Stimulated activated naive CD4-positive, alpha-beta T cell treated with Interleukin-2 at 50 U/mL for 16 hours (primary cell): ENCODE data around the gene GTF2A1L.
"Not testable (repeated sequence)": the region's sequence is repeated elsewhere in the genome, so short reads cannot be mapped to it uniquely, and the experiment has no call there.

ENCODE experiments used
- DNase-seq: peaks from one replicate; lab custom pipeline; 2025; lab: John Stamatoyannopoulos, UW

GTF2A1L gene

GRCh38 chr2:48617618-48618017 lies at the start of gene GTF2A1L:
Gene GTF2A1L, plus strand, starts transcription at chr2:48617856. Its CDS starts 19 bp downstream, at chr2:48617875.
- DNase-seq, result no peak

- no peak for DNase-seq
These were observed 49.1 kb upstream of the GTF2A1L start for GRCh38 chr2:48568547-48568946.

- no peak for DNase-seq
These were observed 48.2 kb upstream of the GTF2A1L start for GRCh38 chr2:48569433-48569832.

- DNase-seq, result no peak
These were observed 44.8 kb upstream of the GTF2A1L start for GRCh38 chr2:48572816-48573215.

GRCh38 chr2:48574353-48575287 lies 43.0 kb upstream of the GTF2A1L start:
- no peak for DNase-seq

GRCh38 chr2:48578313-48578712 lies 39.3 kb upstream of the GTF2A1L start:
- DNase-seq, result no peak

- DNase-seq, result no peak
These were observed 33.7 kb upstream of the GTF2A1L start for GRCh38 chr2:48583961-48584360.

GRCh38 chr2:48584551-48584950 lies 33.1 kb upstream of the GTF2A1L start:
- no peak for DNase-seq

- DNase-seq, result no peak
These were observed 31.2 kb upstream of the GTF2A1L start for GRCh38 chr2:48586433-48586832.

- no peak for DNase-seq
These were observed 30.1 kb upstream of the GTF2A1L start for GRCh38 chr2:48587560-48587959.

GRCh38 chr2:48587961-48588360 lies 29.7 kb upstream of the GTF2A1L start:
- DNase-seq, result no peak

- DNase-seq, result no peak
These were observed 28.9 kb upstream of the GTF2A1L start for GRCh38 chr2:48588745-48589144.

- DNase-seq, result no peak
These were observed 28.4 kb upstream of the GTF2A1L start for GRCh38 chr2:48589170-48589767.

GRCh38 chr2:48590017-48590416 lies 27.6 kb upstream of the GTF2A1L start:
- no peak for DNase-seq

- DNase-seq, result no peak
These were observed 25.6 kb upstream of the GTF2A1L start for GRCh38 chr2:48592067-48592466.

GRCh38 chr2:48596751-48597150 lies 20.9 kb upstream of the GTF2A1L start:
- DNase-seq, result not testable (repeated sequence)

- no peak for DNase-seq
These were observed 20.2 kb upstream of the GTF2A1L start for GRCh38 chr2:48597492-48597891.

GRCh38 chr2:48600204-48600813 lies 17.3 kb upstream of the GTF2A1L start:
- DNase-seq, result no peak

GRCh38 chr2:48600917-48601316 lies 16.7 kb upstream of the GTF2A1L start:
- DNase-seq, result no peak

- DNase-seq, result no peak
These were observed 16.3 kb upstream of the GTF2A1L start for GRCh38 chr2:48601349-48601748.

GRCh38 chr2:48605482-48606175 lies 12.0 kb upstream of the GTF2A1L start:
- no peak for DNase-seq

- no peak for DNase-seq
These were observed 10.2 kb upstream of the GTF2A1L start for GRCh38 chr2:48607307-48608014.
